ENCODE results near the gene METTL25. TPM values are rescaled to one million over a fixed set of nuclear protein-coding genes. Genes with fewer than 3 reads are reported as not detected.

The METTL25 gene
- total RNA-seq, 1 experiment from 2014 or later: 5.1 TPM

DNA sequence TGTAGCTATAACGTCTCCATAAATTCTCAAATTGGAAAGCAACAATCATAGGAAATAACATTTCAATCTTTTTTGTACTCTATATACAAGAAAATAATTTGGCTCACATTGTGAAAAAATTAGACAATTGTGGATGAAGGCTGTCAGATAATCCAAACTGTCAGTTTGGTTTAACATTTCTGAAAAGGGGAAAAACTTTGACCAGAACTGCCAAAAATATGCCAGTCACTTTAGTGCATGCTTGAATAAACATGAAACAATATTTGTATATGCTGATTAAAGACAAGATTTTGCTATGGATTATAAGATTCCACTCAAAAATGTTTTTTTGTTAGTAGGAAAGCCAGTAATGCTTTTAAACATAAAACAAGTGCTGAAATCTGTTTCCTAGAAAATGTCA is 39.1 kb upstream of the METTL25 start:
- POLR2A ChIA-PET (ENCODE audit: unreplicated experiment): no interaction called here
- intact Hi-C loops (cut with micrococcal nuclease): no loop called here

DNA sequence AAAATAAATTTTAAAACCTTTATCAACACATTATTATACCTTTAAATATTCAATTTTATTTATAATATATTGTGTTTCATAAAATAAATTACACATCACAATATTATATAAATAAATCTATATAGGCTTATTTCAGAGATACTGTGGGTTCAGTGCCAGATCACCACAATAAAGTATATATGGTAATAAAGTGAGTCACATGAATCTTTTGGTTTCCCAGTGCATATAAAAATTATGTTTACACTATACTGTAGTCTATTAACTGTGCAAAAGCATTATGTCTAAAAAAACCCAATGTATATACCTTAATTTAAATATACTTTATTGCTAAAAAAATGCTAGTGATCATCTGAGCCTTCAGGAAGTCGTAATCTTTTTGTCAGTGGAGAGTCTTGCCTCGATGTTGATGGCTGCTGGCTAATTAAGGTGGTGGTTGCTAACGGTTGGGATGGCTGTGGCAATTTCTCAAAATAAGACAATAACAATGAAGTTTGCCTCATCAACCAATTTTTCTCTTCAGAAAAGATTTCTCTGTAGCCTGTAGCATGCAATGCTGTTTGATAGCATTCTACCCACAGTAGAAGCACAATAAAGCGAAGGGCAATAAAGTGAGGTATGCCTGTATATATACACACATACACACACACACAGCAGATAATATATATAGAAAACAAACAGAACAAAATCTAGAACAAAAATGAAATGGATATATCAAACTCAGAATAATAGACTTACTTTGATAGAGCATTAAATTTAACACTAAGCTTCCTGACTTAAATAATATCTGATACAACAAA is 32.6 kb upstream of the METTL25 start:
- H3K27ac ChIP-seq (ENCODE audit: low read length): no peak overlapping the region
- POLR2A ChIA-PET (ENCODE audit: unreplicated experiment): no interaction called here
- DNase-seq (no peak), ATAC-seq (no peak; the same call in 1 of the 2 replicates)
- H3K36me3 ChIP-seq (ENCODE audit: low read depth, low read length): no peaks in the 10 kb centered on the region
- BruUV-seq (replicated peaks): no TSS peak
- no peaks in the 10 kb centered on the region for H3F3A ChIP-seq (ENCODE audit: low read length, unreplicated experiment)
- CTCF ChIA-PET: no interaction called here
- peaks cover 3% of the 10 kb centered on the region; the same call in 1 of the 2 replicates for H3K27me3 ChIP-seq (ENCODE audit: low read length)
- H3K4me1 ChIP-seq (ENCODE audit: insufficient read depth, low read length): no peaks in the 10 kb centered on the region
- H3K9ac ChIP-seq (ENCODE audit: low read length): no peak overlapping the region
- no peaks in the 10 kb centered on the region for H3K79me2 ChIP-seq (ENCODE audit: low read length)
- no peak for TF ChIP-seq EZH2 (IDR thresholded peaks at IDR 0.05; ENCODE audit: low read length, unreplicated experiment)
- TF ChIP-seq EZH2phosphoT487 (IDR thresholded peaks at IDR 0.05; ENCODE audit: borderline replicate concordance, low read length): no peak
- TF ChIP-seq, protein P1, sequence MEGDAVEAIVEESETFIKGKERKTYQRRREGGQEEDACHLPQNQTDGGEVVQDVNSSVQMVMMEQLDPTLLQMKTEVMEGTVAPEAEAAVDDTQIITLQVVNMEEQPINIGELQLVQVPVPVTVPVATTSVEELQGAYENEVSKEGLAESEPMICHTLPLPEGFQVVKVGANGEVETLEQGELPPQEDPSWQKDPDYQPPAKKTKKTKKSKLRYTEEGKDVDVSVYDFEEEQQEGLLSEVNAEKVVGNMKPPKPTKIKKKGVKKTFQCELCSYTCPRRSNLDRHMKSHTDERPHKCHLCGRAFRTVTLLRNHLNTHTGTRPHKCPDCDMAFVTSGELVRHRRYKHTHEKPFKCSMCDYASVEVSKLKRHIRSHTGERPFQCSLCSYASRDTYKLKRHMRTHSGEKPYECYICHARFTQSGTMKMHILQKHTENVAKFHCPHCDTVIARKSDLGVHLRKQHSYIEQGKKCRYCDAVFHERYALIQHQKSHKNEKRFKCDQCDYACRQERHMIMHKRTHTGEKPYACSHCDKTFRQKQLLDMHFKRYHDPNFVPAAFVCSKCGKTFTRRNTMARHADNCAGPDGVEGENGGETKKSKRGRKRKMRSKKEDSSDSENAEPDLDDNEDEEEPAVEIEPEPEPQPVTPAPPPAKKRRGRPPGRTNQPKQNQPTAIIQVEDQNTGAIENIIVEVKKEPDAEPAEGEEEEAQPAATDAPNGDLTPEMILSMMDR (conservative IDR thresholded peaks at IDR 0.05; ENCODE audit: low read depth, low read length): no peak
- H3K4me3 ChIP-seq (ENCODE audit: low read length): no peak overlapping the region
- no peak overlapping the region for H3K4me2 ChIP-seq (ENCODE audit: low read length)
- H4K20me1 ChIP-seq (ENCODE audit: low read length): no peaks in the 10 kb centered on the region
- 0 out of 2 replicates have a peak, but pooled peaks cover 3% of the 10 kb centered on the region for H3K9me2 ChIP-seq (replicated peaks; ENCODE audit: low read length)
- H2AFZ ChIP-seq (ENCODE audit: low read length): no peak overlapping the region
- H3K9me3 ChIP-seq (ENCODE audit: low read length): no peaks in the 10 kb centered on the region
- intact Hi-C loops (cut with micrococcal nuclease): no loop called here

More for the DNA sequence above, 39.1 kb upstream of the METTL25 start:
- H3K9me2 ChIP-seq (replicated peaks; ENCODE audit: low read length): 0 out of 2 replicates have a peak, but pooled peaks cover 3% of the 10 kb centered on the region
- CTCF ChIA-PET: no interaction called here
- H3K4me2 ChIP-seq (ENCODE audit: low read length): no peak overlapping the region
- H3K36me3 ChIP-seq (ENCODE audit: low read depth, low read length): no peaks in the 10 kb centered on the region
- H3K27me3 ChIP-seq (ENCODE audit: low read length): peaks cover 12% of the 10 kb centered on the region; the same call in 1 of the 2 replicates
- BruUV-seq (replicated peaks): no TSS peak
- H3K9me3 ChIP-seq (ENCODE audit: low read length): no peaks in the 10 kb centered on the region
- no peak overlapping the region for H3K4me3 ChIP-seq (ENCODE audit: low read length)
- ATAC-seq (no peak), DNase-seq (no peak)
- H3K79me2 ChIP-seq (ENCODE audit: low read length): no peaks in the 10 kb centered on the region
- H3K27ac ChIP-seq (ENCODE audit: low read length): no peak overlapping the region
- no peaks in the 10 kb centered on the region for H3F3A ChIP-seq (ENCODE audit: low read length, unreplicated experiment)
- no peak overlapping the region for H2AFZ ChIP-seq (ENCODE audit: low read length)
- no peaks in the 10 kb centered on the region for H3K4me1 ChIP-seq (ENCODE audit: insufficient read depth, low read length)
- TF ChIP-seq, protein P1 (conservative IDR thresholded peaks at IDR 0.05; ENCODE audit: low read depth, low read length): no peak
- TF ChIP-seq EZH2phosphoT487 (IDR thresholded peaks at IDR 0.05; ENCODE audit: borderline replicate concordance, low read length) (no peak), EZH2 (IDR thresholded peaks at IDR 0.05; ENCODE audit: low read length, unreplicated experiment) (no peak)
- no peak overlapping the region for H3K9ac ChIP-seq (ENCODE audit: low read length)
- H4K20me1 ChIP-seq (ENCODE audit: low read length): no peaks in the 10 kb centered on the region

DNA sequence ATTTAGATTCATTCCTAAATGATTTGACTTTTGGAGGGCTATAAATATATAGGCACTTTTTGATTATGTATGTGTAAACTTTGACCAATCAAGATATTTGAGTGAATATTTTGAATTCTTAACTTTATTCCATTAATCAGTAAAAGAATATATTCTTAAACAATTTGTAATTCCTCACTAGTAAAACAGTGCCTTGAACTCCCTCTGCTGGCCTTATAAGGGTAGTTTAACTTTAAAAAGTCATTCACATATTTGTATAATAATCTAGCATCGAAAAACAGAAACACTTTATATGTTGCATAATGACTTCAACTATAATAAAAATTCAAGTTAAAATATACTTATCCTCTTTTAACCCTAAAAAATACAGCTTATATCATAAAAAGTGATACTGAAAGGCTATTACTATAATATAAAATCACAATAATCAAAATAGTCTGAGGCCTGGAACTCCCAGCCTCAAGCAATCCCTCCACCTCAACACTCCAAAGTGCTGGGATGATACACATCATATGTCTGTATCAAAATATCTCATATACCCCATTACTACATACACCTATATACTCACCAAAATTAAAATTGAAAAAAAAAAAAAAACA is 31.3 kb upstream of the METTL25 start:
- Histone ChIP-seq H3F3A (ENCODE audit: low read length, unreplicated experiment) (no peaks in the 10 kb centered on the region), H3K27me3 (ENCODE audit: low read length) (no peaks in the 10 kb centered on the region), H3K4me1 (ENCODE audit: insufficient read depth, low read length) (no peaks in the 10 kb centered on the region), H3K36me3 (ENCODE audit: low read depth, low read length) (no peaks in the 10 kb centered on the region), H3K9me3 (ENCODE audit: low read length) (no peaks in the 10 kb centered on the region), H3K27ac (ENCODE audit: low read length) (no peak overlapping the region), H3K9ac (ENCODE audit: low read length) (no peak overlapping the region), H3K9me2 (replicated peaks; ENCODE audit: low read length) (no peaks in the 10 kb centered on the region), H3K79me2 (ENCODE audit: low read length) (no peaks in the 10 kb centered on the region), H3K4me3 (ENCODE audit: low read length) (no peak overlapping the region), H2AFZ (ENCODE audit: low read length) (no peak overlapping the region), H4K20me1 (ENCODE audit: low read length) (no peaks in the 10 kb centered on the region), H3K4me2 (ENCODE audit: low read length) (no peak overlapping the region)
- no peak for ATAC-seq
- ChIA-PET CTCF (no interaction called here), POLR2A (ENCODE audit: unreplicated experiment) (no interaction called here)
- DNase-seq: peak; percentile 52
- BruUV-seq (replicated peaks): no TSS peak
- TF ChIP-seq, protein P1 (conservative IDR thresholded peaks at IDR 0.05; ENCODE audit: low read depth, low read length): peak; percentile 69
- TF ChIP-seq EZH2 (IDR thresholded peaks at IDR 0.05; ENCODE audit: low read length, unreplicated experiment): no peak
- intact Hi-C loops (cut with micrococcal nuclease): loop anchor here (1.0 kb wide), 1 partner anchor 683 kb away; no protein-coding TSS in a partner anchor
